HPDE6-E6E7 (cell line): ENCODE measurements around the gene PARN.

Experiments
- DNase-seq: peaks from one replicate; pipeline ENCODE4 v3.0.0; 2011; ENCODE audit warnings: missing footprints; ENCODE audit errors: extremely low spot score

Gene PARN

GRCh38 chr16:14499110-14499509 lies 130.9 kb downstream of the PARN start:
- no peak for DNase-seq

- no peak for DNase-seq
These were observed 132.6 kb downstream of the PARN start for GRCh38 chr16:14497245-14498082.

GRCh38 chr16:14496786-14497185 lies 133.3 kb downstream of the PARN start:
- no peak for DNase-seq

- no peak for DNase-seq
These were observed 133.9 kb downstream of the PARN start for GRCh38 chr16:14496047-14496770.

DNA sequence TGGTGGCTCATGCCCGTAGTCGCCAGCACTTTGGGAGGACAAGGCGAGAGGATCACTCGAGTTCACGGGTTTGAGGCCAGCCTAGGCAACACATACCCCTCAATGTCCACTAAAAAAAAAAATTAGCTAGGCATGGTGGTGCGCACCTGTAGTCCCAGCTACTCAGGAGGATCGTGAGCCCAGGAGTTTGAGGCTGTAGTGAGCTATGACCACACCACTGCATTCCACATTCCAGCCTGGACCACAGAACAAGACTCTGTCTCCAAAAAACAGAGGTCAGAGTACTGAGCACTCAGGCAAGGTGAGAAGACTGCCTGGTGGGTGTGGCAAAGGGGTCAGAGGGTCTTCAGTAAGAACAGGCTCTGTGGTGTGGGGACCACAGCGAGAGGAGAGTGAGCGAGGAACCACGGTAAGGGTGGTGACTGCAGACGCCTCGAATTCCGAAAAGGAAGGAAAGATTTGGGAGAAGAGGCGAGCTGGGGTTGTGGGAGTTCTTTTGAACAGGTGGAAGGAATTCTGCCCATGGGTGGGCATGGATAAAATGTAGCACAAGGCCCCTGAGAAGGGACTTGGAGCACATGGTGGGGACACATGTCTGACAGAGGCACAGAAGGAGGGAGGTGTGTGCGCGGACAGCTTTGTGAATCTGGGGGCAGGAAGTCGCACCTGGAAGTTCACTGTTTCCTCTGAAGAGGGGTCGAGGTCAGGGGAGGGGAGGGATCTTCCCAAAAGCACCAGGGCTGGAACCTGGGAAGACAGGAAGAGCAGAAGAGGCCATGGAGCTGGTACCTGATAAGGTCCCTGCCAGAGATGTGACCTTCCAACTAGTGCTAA lies 134.6 kb downstream of the PARN start:
- DNase-seq = no peak

GRCh38 chr16:14494396-14494966 lies 135.6 kb downstream of the PARN start:
- no peak for DNase-seq

DNA sequence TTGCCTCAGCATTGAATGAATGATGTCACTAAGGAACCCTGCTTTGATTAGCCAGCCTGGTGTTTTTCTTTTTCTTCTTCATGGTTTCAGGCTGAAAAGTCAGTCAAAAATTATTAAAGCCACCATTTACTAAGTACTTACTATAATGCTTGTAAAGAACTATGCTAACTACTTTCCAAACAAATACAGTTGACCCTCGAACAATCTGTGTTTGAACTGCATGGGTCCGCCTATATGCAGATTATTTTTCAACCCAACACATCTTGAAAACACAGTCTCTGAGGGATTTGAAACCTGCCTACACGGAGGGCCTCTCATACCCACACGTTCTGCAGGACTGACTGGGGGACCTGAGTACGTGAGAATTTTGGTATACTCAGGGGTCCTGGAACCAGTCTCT lies 136.3 kb downstream of the PARN start:
- no peak for DNase-seq

DNA sequence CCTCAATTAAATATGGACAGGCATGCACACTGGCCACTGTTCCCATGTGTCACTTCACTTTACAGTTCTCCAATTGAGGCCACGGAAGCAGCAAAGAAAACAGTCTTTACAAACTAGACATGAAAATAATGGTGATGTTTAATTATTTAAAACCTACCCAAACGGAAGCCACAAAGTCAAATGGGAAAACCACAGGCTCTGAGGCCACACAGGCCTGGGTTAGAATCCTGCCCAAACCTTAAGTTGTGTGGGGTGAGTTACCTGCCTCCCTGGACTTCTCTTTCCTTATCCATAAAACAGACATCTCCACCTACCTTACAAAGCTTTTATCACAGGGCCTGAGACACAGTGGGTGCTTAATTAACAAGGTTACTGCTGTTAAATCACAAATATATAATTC lies 137.4 kb downstream of the PARN start:
- no peak for DNase-seq

- DNase-seq = no peak
These were observed 138.1 kb downstream of the PARN start for GRCh38 chr16:14491861-14492529.

- DNase-seq = no peak
These were observed 139.8 kb downstream of the PARN start for GRCh38 chr16:14490235-14490634.

- DNase-seq = no peak
These were observed 140.6 kb downstream of the PARN start for GRCh38 chr16:14489460-14489859.

- DNase-seq = no peak
These were observed 142.5 kb downstream of the PARN start for GRCh38 chr16:14487579-14487978.

GRCh38 chr16:14486520-14487303 lies 143.3 kb downstream of the PARN start:
- DNase-seq = peak; percentile 86

DNA sequence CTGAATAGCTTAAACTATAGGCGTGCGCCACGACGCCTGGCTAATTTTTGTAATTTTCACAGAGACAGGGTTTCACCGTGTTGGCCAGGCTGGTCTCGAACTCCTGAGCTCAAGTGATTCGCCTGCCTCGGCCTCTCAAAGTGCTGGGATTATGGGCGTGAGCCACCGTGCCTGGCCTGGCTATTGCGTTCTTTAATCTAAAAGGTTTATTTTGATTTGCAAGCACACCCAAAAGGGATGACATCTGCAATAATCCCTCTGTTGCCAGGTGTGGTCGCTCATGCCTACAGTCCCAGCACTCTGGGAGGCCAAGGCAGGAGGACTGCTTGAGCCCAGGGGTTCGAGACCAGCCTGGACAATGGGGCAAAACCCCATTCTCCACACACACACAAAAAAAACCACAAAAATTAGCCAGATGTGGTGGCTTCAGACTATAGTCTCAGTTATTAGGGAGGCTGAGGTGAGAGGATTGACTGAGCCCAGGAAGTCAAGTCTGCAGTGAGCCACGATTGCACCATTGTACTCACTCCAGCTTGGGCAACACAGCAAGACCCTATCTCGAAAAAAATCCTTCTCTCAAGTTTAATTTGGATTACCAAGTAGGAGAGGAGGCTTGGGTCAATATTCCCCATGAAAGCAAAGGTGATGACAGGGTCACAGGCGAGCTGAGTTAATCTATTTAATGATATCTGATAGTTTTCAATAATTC lies 144.1 kb downstream of the PARN start:
- DNase-seq = no peak

DNA sequence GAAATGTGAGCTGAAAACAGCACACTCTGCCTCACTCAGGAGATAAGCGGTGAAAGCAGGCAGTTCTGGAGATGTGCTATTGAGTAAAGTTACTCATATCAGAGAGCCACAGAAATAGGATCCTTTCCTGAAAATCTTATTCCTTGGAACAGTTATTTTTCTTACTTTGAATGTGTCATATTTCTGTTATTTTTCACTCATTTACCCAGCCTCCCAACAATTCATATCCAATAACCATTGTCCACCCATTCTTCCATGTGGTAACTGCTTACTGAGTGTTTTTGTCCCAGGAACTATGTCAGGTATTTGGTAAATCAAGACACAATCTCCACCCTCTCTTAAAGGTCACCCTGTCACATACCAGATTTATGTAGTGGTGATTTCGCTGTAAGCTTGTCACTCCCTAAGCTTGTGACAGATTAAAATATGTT lies 144.9 kb downstream of the PARN start:
- no peak for DNase-seq

DNA sequence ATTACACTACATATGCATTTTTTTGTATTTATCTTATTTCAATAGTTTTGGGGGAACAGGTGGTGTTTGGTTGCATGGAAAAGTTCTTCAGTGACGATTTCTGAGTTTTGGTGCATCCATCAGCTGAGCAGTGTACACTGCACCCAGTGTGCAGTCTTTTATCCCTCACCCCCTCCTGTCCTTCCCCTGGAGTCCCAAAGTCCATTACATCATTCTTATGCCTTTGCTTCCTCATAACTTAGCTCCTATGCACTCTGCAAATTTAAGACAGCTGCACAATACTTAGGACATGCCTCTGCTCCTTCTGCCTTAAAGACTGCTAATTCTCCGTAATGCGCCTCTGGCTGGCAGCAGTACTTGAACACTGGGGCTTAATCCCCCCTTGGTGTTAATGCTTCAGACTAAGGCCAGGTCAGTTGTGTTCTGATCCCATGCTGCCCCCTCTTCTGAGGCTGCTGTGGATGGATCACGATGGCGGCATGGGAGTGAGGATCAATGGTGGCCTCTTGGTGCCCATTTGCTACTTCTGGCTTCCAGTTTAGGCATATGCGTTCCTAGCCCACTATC lies 146.2 kb downstream of the PARN start:
- DNase-seq = no peak

GRCh38 chr16:14476183-14476582 lies 153.9 kb downstream of the PARN start:
- no peak for DNase-seq

DNA sequence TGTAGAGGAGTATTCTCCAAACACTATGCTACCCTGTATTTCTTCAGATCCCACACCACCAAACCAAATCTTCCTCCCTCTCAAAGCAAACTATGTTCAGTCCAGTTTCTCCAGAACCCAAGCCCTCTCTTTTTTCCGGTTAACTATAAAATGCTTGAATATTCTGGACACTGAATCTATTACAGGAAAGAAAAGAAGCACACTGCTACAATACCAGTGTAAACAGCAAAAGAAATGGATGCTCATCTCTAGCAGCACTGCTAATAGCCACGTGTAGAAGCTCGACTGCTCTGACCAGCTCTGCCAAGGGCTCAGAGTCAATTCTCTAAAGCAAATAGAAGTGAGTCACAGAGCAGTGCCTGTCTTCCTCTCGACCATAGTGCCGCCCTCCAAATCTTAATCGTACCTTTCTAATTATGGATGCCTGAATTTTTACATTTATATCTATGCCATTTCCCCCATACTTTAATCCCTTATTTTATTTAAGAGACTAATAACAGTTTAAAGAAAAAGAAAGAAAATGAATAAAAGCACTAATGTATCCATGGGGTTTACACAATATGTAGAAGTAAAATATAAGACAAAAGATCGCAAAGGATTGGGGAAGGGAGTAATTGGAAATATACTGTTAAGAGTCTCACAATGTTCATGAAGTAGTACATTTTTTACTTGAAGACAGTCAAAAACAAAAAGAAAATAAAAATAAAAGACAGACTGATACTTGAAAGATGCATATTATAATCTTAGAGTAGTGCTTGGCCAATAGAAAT lies 154.5 kb downstream of the PARN start:
- peak; percentile 57 for DNase-seq

- DNase-seq = no peak
These were observed 156.6 kb downstream of the PARN start for GRCh38 chr16:14473488-14473887.
